ENCODE measurements around the gene TBXAS1.

- no peak for TF ChIP-seq CTCF (IDR thresholded peaks at IDR 0.05)
- TF ChIP-seq POLR2A (IDR thresholded peaks at IDR 0.05): no peak
These were observed 188.5 kb downstream of the TBXAS1 start for GRCh38 chr7:140017543-140017942.

Data from heart left ventricle (tissue), 13 donors.